Liver (tissue), 3 donors: ENCODE measurements around the gene PDE10A.

Experiments
- ATF3 ChIP-seq: IDR thresholded peaks from 2 replicates; pipeline ENCODE4 v1.6.1; 2016; ENCODE audit warnings: antibody characterized with exemption
- CTCF ChIP-seq: fragments of 150-350 bp; IDR thresholded peaks from 2 replicates; pipeline ENCODE4 v1.5.1; 2017; ENCODE audit warnings: improper control_type of control experiment, low read depth, low read length; ENCODE audit not compliant: missing input control
- EGR1 ChIP-seq, 2 donors: IDR thresholded peaks; 2 replicates each; pipeline ENCODE4 v1.6.1; 2016 to 2018; ENCODE audit warnings: antibody characterized with exemption in 2 of 2, low read depth in 2 of 2
- HNF4G ChIP-seq: IDR thresholded peaks from 2 replicates; pipeline ENCODE4 v1.6.1; 2016; ENCODE audit warnings: antibody characterized with exemption
- JUND ChIP-seq, 2 donors: IDR thresholded peaks; 2 replicates each; pipeline ENCODE4 v1.6.1; 2016; ENCODE audit warnings: antibody characterized with exemption in 2 of 2
- MAX ChIP-seq: IDR thresholded peaks from 2 replicates; pipeline ENCODE4 v1.6.1; 2016; ENCODE audit warnings: antibody characterized with exemption
- RAD21 ChIP-seq, 2 donors: IDR thresholded peaks; 2 replicates each; pipeline ENCODE4 v1.6.1; 2016; ENCODE audit warnings: antibody characterized with exemption in 2 of 2, mild to moderate bottlenecking in 2 of 2
- REST ChIP-seq: IDR thresholded peaks from 2 replicates; pipeline ENCODE4 v1.6.1; 2016; ENCODE audit warnings: antibody characterized with exemption, mild to moderate bottlenecking
- SP1 ChIP-seq: IDR thresholded peaks from 2 replicates; pipeline ENCODE4 v1.6.1; 2018; ENCODE audit warnings: antibody characterized with exemption, mild to moderate bottlenecking
- TAF1 ChIP-seq: conservative IDR thresholded peaks from 2 replicates; pipeline ENCODE4 v1.6.1; 2016; ENCODE audit warnings: antibody characterized with exemption, mild to moderate bottlenecking
- YY1 ChIP-seq: IDR thresholded peaks from 2 replicates; pipeline ENCODE4 v1.6.1; 2016; ENCODE audit warnings: antibody characterized with exemption, mild to moderate bottlenecking
- ZBTB33 ChIP-seq: IDR thresholded peaks from 2 replicates; pipeline ENCODE4 v1.6.1; 2016; ENCODE audit warnings: antibody characterized with exemption
- donor health status: healthy.
- donor health status: healthy.

GRCh38 chr6:165605182-165605875, 57.7 kb downstream of the PDE10A start:
- TF ChIP-seq MAX (no peak), CTCF (no peak), REST (no peak), ZBTB33 (no peak), TAF1 (no peak), YY1 (no peak), SP1 (no peak), JUND (IDR thresholded peaks at IDR 0.05) (no peak), ATF3 (no peak), RAD21 (IDR thresholded peaks at IDR 0.05) (no peak), EGR1 (IDR thresholded peaks at IDR 0.05; ENCODE audit: low read depth in 2 of 2) (no peak), HNF4G (no peak)
